ENCODE data around the gene PLD3.

GRCh38 chr19:40331052-40331451 lies 17.4 kb upstream of the PLD3 start:
- TF ChIP-seq POLR2A (IDR thresholded peaks at IDR 0.05) (no peak), CTCF (IDR thresholded peaks at IDR 0.05 in 8 of 11, conservative IDR thresholded peaks at IDR 0.05 in 3 of 11) (no peak)

All from spleen (tissue), 7 donors.